ENCODE data around the gene IRS2.
"Not testable (repeated sequence)": the region's sequence is repeated elsewhere in the genome, so short reads cannot be mapped to it uniquely, and the experiment has no call there.

IRS2 gene

GRCh38 chr13:109833071-109833470 lies 46.7 kb upstream of the IRS2 start:
- no peak overlapping the region for H2AFZ ChIP-seq (ENCODE audit: low read depth, low read length, severe bottlenecking)
- no peaks in the 10 kb centered on the region for H3K36me3 ChIP-seq (ENCODE audit: low read length)
- TF ChIP-seq EZH2phosphoT487 (conservative IDR thresholded peaks at IDR 0.05; ENCODE audit: low read length), result no peak
- TF ChIP-seq, protein P1, sequence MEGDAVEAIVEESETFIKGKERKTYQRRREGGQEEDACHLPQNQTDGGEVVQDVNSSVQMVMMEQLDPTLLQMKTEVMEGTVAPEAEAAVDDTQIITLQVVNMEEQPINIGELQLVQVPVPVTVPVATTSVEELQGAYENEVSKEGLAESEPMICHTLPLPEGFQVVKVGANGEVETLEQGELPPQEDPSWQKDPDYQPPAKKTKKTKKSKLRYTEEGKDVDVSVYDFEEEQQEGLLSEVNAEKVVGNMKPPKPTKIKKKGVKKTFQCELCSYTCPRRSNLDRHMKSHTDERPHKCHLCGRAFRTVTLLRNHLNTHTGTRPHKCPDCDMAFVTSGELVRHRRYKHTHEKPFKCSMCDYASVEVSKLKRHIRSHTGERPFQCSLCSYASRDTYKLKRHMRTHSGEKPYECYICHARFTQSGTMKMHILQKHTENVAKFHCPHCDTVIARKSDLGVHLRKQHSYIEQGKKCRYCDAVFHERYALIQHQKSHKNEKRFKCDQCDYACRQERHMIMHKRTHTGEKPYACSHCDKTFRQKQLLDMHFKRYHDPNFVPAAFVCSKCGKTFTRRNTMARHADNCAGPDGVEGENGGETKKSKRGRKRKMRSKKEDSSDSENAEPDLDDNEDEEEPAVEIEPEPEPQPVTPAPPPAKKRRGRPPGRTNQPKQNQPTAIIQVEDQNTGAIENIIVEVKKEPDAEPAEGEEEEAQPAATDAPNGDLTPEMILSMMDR (IDR thresholded peaks at IDR 0.05; ENCODE audit: insufficient read depth, low read length, poor library complexity, severe bottlenecking), result no peak
- no peaks in the 10 kb centered on the region for H4K20me1 ChIP-seq (ENCODE audit: low read depth, low read length)
- H3F3A ChIP-seq (ENCODE audit: insufficient read depth), result no peaks in the 10 kb centered on the region
- H3K9me3 ChIP-seq (ENCODE audit: insufficient read depth, low read length), result no peaks in the 10 kb centered on the region
- H3K4me2 ChIP-seq (ENCODE audit: low read depth, low read length, poor library complexity, severe bottlenecking), result no peak overlapping the region
- no peaks in the 10 kb centered on the region for H3K79me2 ChIP-seq (ENCODE audit: insufficient read depth, low read length)
- no peaks in the 10 kb centered on the region for H3K27me3 ChIP-seq (ENCODE audit: low read length)
- H3K27ac ChIP-seq (ENCODE audit: low read depth, low read length), result no peak overlapping the region
- no peak overlapping the region for H3K4me3 ChIP-seq (ENCODE audit: insufficient read depth, low read length, poor library complexity, severe bottlenecking)
- H3K9ac ChIP-seq (ENCODE audit: low read length), result no peak overlapping the region
- H3K9me2 ChIP-seq (replicated peaks; ENCODE audit: insufficient read depth, low read length), result no peaks in the 10 kb centered on the region

DNA sequence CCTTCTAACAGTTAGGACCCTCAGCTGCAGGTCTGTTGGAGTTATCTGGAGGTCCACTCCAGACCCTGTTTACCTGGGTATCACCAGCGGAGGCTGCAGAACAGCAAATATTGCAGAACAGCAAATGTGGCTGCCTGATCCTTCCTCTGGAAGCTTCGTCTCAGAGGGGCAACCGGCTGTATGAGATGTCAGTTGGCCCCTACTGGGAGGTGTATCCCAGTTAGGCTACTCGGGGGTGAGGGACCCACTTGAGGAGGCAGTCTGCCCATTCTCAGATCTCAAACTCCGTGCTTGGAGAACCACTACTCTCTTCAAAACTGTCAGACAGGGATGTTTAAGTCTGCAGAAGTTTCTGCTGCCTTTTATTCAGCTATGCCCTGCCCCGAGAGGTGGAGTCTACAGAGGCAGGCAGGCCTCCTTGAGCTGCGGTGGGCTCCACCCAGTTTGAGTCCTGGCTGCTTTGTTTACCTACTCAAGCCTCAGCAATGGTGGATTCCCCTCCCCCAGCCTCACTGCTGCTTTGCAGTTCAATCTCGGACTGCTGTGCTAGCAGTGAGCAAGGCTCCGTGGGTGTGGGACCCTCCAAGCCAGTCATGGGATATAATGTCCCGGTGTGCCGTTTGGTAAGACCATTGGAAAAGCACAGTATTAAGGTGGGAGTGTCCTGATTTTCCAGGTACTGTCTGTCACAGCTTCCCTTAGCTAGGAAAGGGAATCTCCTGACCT lies 42.4 kb upstream of the IRS2 start:
- not testable (repeated sequence) for H3K27me3 ChIP-seq (ENCODE audit: low read length); H4K20me1 ChIP-seq (ENCODE audit: low read depth, low read length); H3K27ac ChIP-seq (ENCODE audit: low read depth, low read length); H3K79me2 ChIP-seq (ENCODE audit: insufficient read depth, low read length); H2AFZ ChIP-seq (ENCODE audit: low read depth, low read length, severe bottlenecking); H3F3A ChIP-seq (ENCODE audit: insufficient read depth); H3K36me3 ChIP-seq (ENCODE audit: low read length); H3K4me2 ChIP-seq (ENCODE audit: low read depth, low read length, poor library complexity, severe bottlenecking); H3K9ac ChIP-seq (ENCODE audit: low read length); H3K9me2 ChIP-seq (replicated peaks; ENCODE audit: insufficient read depth, low read length); H3K4me3 ChIP-seq (ENCODE audit: insufficient read depth, low read length, poor library complexity, severe bottlenecking); H3K9me3 ChIP-seq (ENCODE audit: insufficient read depth, low read length)

DNA sequence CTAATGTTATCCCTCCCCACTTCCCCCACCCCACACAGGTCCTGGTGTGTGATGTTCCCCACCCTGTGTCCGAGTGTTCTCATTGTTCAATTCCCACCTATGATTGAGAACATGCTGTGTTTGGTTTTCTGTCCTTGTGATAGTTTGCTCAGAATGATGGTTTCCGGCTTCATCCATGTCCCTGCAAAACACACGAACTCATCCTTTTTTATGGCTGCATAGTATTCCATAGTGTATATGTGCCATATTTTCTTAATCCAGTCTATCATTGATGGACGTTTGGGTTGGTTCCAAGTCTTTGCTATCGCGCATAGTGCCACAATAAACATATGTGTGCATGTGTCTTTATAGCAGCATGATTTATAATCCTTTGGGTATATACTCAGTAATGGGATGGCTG lies 36.8 kb upstream of the IRS2 start:
- not testable (repeated sequence) for H3K36me3 ChIP-seq (ENCODE audit: low read length); H3K79me2 ChIP-seq (ENCODE audit: insufficient read depth, low read length); H4K20me1 ChIP-seq (ENCODE audit: low read depth, low read length); H3K9me2 ChIP-seq (replicated peaks; ENCODE audit: insufficient read depth, low read length); H3K9me3 ChIP-seq (ENCODE audit: insufficient read depth, low read length); H3K4me3 ChIP-seq (ENCODE audit: insufficient read depth, low read length, poor library complexity, severe bottlenecking); H3K27ac ChIP-seq (ENCODE audit: low read depth, low read length); H2AFZ ChIP-seq (ENCODE audit: low read depth, low read length, severe bottlenecking); H3F3A ChIP-seq (ENCODE audit: insufficient read depth); H3K27me3 ChIP-seq (ENCODE audit: low read length); H3K9ac ChIP-seq (ENCODE audit: low read length); H3K4me2 ChIP-seq (ENCODE audit: low read depth, low read length, poor library complexity, severe bottlenecking)

DNA sequence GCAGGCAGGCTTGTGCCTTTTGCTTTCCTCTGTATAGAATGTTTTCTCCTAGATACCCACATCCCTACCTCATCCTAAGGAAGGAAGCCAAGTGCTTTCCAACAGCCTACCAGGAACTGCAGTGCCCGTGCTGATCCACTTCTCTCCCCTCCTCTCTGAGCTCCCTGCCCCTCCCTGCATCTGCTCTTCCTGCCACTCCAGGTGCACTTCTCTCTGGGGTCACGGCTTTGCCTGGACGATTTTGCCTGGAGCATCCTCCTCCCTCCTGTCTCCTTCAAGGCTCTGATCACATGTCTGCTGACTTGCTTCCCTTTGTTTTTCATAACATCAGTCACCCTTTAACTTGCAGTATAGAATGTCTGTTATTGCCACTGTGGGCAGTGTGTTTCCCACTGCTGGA lies 34.7 kb upstream of the IRS2 start:
- Histone ChIP-seq H3F3A (ENCODE audit: insufficient read depth) (no peaks in the 10 kb centered on the region), H3K27ac (ENCODE audit: low read depth, low read length) (no peak overlapping the region), H2AFZ (ENCODE audit: low read depth, low read length, severe bottlenecking) (no peak overlapping the region), H3K4me2 (ENCODE audit: low read depth, low read length, poor library complexity, severe bottlenecking) (no peak overlapping the region), H3K9me3 (ENCODE audit: insufficient read depth, low read length) (no peaks in the 10 kb centered on the region), H3K79me2 (ENCODE audit: insufficient read depth, low read length) (no peaks in the 10 kb centered on the region), H4K20me1 (ENCODE audit: low read depth, low read length) (no peaks in the 10 kb centered on the region), H3K9me2 (replicated peaks; ENCODE audit: insufficient read depth, low read length) (no peaks in the 10 kb centered on the region), H3K36me3 (ENCODE audit: low read length) (no peaks in the 10 kb centered on the region), H3K9ac (ENCODE audit: low read length) (no peak overlapping the region), H3K27me3 (ENCODE audit: low read length) (no peaks in the 10 kb centered on the region), H3K4me3 (ENCODE audit: insufficient read depth, low read length, poor library complexity, severe bottlenecking) (no peak overlapping the region)
- no peak for TF ChIP-seq EZH2phosphoT487 (conservative IDR thresholded peaks at IDR 0.05; ENCODE audit: low read length)
- TF ChIP-seq, protein P1 (IDR thresholded peaks at IDR 0.05; ENCODE audit: insufficient read depth, low read length, poor library complexity, severe bottlenecking), result no peak
